Gastroesophageal sphincter (tissue), 4 donors: Measurements from ENCODE around the gene ERFL. TPM values are rescaled to one million over a fixed set of nuclear protein-coding genes. Genes with fewer than 3 reads are reported as not detected.

Source experiments
- ATAC-seq: fragments of 150-250 bp; one replicate; pipeline ENCODE4 v1.9.1; 2016; ENCODE audit warnings: mild to moderate bottlenecking, moderate library complexity
- H3K27ac ChIP-seq, 4 donors: fragments of 200-600 bp; sonication (generic) in 3 of 4; 1 replicate in 3 of 4; 2 replicates in 1 of 4; pipeline ENCODE4 v1.5.1; 2016 to 2019
- H3K27me3 ChIP-seq: fragments of 200-600 bp; sonication (generic); one replicate; pipeline ENCODE4 v1.5.1; 2019
- H3K36me3 ChIP-seq, 2 donors: fragments of 200-600 bp; sonication (generic); one replicate each; pipeline ENCODE4 v1.5.1; 2019; ENCODE audit warnings: control low read depth in 1 of 2
- H3K4me1 ChIP-seq, 3 donors: fragments of 200-600 bp; sonication (generic); 1 replicate in 2 of 3; 2 replicates in 1 of 3; pipeline ENCODE4 v1.5.1; 2016 to 2019; ENCODE audit warnings: control low read depth in 2 of 3
- H3K4me3 ChIP-seq, 2 donors: fragments of 200-600 bp; sonication (generic); one replicate each; pipeline ENCODE4 v1.5.1; 2019; ENCODE audit warnings: mild to moderate bottlenecking in 1 of 2, moderate library complexity in 1 of 2
- H3K9me3 ChIP-seq, 3 donors: fragments of 200-600 bp; sonication (generic); one replicate each; pipeline ENCODE4 v1.5.1; 2017 to 2019; ENCODE audit warnings: control low read depth in 2 of 3
- CTCF ChIP-seq, 4 experiments: fragments of 200-600 bp in 2 of 4; fragments of 450-650 bp in 2 of 4; sonication (generic) in 1 of 4; IDR thresholded peaks; one replicate each; pipeline ENCODE4 v1.5.1; 2017 to 2019; ENCODE audit warnings: antibody characterized with exemption in 4 of 4, mild to moderate bottlenecking in 2 of 4, moderate library complexity in 2 of 4
- EP300 ChIP-seq: sonication (generic); formaldehyde crosslinking; IDR thresholded peaks from one replicate; pipeline ENCODE4 v1.6.1; 2017; ENCODE audit warnings: antibody characterized with exemption, mild to moderate bottlenecking
- POLR2A ChIP-seq, 2 donors: fragments of 450-650 bp; IDR thresholded peaks; one replicate each; pipeline ENCODE4 v1.6.1; 2017; ENCODE audit warnings: antibody characterized with exemption in 2 of 2, mild to moderate bottlenecking in 2 of 2, moderate library complexity in 1 of 2
- POLR2AphosphoS5 ChIP-seq: sonication (generic); formaldehyde crosslinking; IDR thresholded peaks from one replicate; pipeline ENCODE4 v1.6.1; 2017; ENCODE audit warnings: antibody characterized with exemption
- WGBS, 2 donors: methylation state at CpG; one replicate each; pipeline ENCODE4 v1.1.5; 2018; ENCODE audit warnings: low coverage in 1 of 2; 5-methylcytosine and 5-hydroxymethylcytosine counted together
- total RNA-seq, 4 donors: library from RNA; depleted of rRNA; stranded (reverse); fragments of >200 nt; gene quantifications; one replicate each; pipeline ENCODE4 v1.1.0, GENCODE V29; 2016

The ERFL gene
- total RNA-seq, 4 donors from 2014 or later: not detected

- peaks cover 0 to 48% of the 10 kb centered on the region in 2 donors for H3K36me3 ChIP-seq
- WGBS, 2 donors: 53 to 89% methylated on average over 3 to 5 of the region's 18 CpGs
- no peaks in the 10 kb centered on the region for H3K9me3 ChIP-seq
- no peak overlapping the region for H3K4me3 ChIP-seq
- TF ChIP-seq CTCF (IDR thresholded peaks at IDR 0.05) (peak in 3 of 4 experiments; percentile 32 to 65 (median 47)), POLR2A (IDR thresholded peaks at IDR 0.05) (no peak), EP300 (no peak), POLR2AphosphoS5 (peak; percentile 34)
- ATAC-seq: peak; percentile 43
- no peak overlapping the region for H3K27ac ChIP-seq
- no peaks in the 10 kb centered on the region for H3K27me3 ChIP-seq
- peaks cover 0 to 12% (median 0%) of the 10 kb centered on the region in 3 donors for H3K4me1 ChIP-seq
Measured at GRCh38 chr19:41872775-41873647, 55.2 kb downstream of the ERFL start.

DNA sequence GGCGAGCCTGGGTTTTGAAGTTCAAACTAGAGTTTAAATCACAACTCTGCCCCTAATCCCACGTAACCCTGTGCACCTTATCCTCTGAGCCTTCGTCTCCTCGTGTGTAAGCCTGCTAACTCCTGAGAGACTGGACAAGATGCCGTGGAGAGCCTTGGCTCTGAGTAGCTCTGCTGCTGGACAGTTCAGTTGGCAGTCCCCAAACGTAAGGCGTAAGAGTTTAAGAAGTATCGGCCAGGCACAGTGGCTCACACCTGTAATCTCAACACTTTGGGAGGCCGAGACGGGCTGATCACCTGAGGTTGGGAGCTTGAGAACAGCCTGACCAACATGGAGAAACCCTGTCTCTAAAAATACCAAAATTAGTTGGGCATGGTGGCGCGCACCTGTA lies 55.9 kb downstream of the ERFL start:
- TF ChIP-seq POLR2A (IDR thresholded peaks at IDR 0.05) (no peak), CTCF (IDR thresholded peaks at IDR 0.05) (no peak), POLR2AphosphoS5 (no peak), EP300 (no peak)
- no peak overlapping the region for H3K27ac ChIP-seq

GRCh38 chr19:41871573-41872383 lies 56.5 kb downstream of the ERFL start:
- Histone ChIP-seq H3K4me3 (no peak overlapping the region), H3K4me1 (peaks cover 0 to 22% (median 0%) of the 10 kb centered on the region in 3 donors), H3K9me3 (no peaks in the 10 kb centered on the region), H3K27ac (no peak overlapping the region), H3K36me3 (peaks cover 0 to 60% of the 10 kb centered on the region in 2 donors), H3K27me3 (no peaks in the 10 kb centered on the region)
- 67% methylated on average over 3 of the region's 16 CpGs; no CpG with 5 or more reads in 1 of the 2 donors for WGBS, 2 donors
- ATAC-seq: peak; percentile 7
- TF ChIP-seq EP300 (no peak), CTCF (IDR thresholded peaks at IDR 0.05) (no peak), POLR2A (IDR thresholded peaks at IDR 0.05) (no peak), POLR2AphosphoS5 (no peak)

More for the DNA sequence above, 55.9 kb downstream of the ERFL start:
- 80% methylated on average over 1 of the region's 12 CpGs; no CpG with 5 or more reads in 1 of the 2 donors for WGBS, 2 donors
- Histone ChIP-seq H3K4me1 (peaks cover 0 to 16% (median 0%) of the 10 kb centered on the region in 3 donors), H3K27me3 (no peaks in the 10 kb centered on the region), H3K36me3 (peaks cover 0 to 54% of the 10 kb centered on the region in 2 donors), H3K4me3 (no peak overlapping the region), H3K9me3 (no peaks in the 10 kb centered on the region)
- no peak for ATAC-seq

- Histone ChIP-seq H3K9me3 (no peaks in the 10 kb centered on the region), H3K36me3 (peaks cover 0 to 71% of the 10 kb centered on the region in 2 donors), H3K4me1 (peaks cover 0 to 33% (median 4%) of the 10 kb centered on the region in 3 donors), H3K4me3 (no peak overlapping the region), H3K27ac (no peak overlapping the region), H3K27me3 (no peaks in the 10 kb centered on the region)
- ATAC-seq: peak; percentile 25
- TF ChIP-seq POLR2A (IDR thresholded peaks at IDR 0.05) (no peak), CTCF (IDR thresholded peaks at IDR 0.05) (no peak), POLR2AphosphoS5 (no peak), EP300 (no peak)
- 51 to 60% methylated on average over 1 to 3 of the region's 3 CpGs for WGBS, 2 donors
Measured at GRCh38 chr19:41870401-41870873, 57.8 kb downstream of the ERFL start.
